HG03354 (cell line): ENCODE data around the gene S100A9.
A peak's percentile ranks its signal among the peaks of the same experiment; 100 is the strongest.
"Not testable (repeated sequence)": the region's sequence is repeated elsewhere in the genome, so short reads cannot be mapped to it uniquely, and the experiment has no call there.

ENCODE experiments used
- ATAC-seq: cut with Tn5 transposase; IDR thresholded peaks from one replicate; pipeline ENCODE4 v1.9.1; 2021; ENCODE audit warnings: mild to moderate bottlenecking; ENCODE audit not compliant: unreplicated experiment, poor library complexity, severe bottlenecking

Gene S100A9

DNA sequence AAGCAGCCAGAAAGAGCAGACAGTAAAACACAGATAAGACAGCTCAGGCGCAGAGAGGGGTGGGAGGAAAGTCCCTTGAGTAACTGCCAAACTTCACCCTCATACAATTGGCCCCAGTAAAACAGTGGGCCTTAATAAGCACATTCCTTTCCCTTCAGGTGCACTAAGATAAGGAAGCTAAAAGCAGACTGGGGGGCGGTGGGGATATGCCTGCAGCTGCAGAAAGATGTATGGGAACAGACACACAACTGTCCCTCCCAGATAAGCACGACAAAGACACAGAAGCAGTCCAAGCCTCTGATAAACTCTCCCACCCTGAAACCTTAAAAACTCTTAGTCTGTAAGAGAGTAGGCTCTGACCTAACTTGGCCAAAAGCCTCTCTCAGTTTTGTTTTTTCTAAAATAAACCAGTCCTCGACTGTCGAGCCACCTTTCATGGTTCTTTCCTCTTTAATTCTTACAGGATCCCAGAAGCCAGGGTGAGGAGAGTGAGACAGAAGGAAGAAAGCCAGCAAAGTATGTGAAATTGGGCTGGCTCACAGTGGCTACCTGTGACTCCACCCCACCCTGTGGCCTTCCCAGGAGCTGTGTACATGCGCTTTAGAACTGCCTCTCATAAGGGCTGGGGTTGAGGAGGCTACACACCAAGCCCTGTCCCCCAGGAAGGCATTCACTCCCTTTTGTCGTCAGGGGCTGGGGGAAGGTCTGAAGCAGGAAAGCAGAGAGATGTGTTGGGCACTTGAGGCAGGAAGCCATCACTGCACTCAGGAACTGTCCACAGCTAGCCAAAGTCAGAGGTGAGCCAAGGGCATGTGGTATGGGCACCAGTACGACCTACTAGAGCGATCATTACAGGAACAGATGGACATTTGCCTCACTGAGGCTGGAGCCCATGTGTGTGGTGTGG, 13.6 kb upstream of the S100A9 start:
- no peak for ATAC-seq

DNA sequence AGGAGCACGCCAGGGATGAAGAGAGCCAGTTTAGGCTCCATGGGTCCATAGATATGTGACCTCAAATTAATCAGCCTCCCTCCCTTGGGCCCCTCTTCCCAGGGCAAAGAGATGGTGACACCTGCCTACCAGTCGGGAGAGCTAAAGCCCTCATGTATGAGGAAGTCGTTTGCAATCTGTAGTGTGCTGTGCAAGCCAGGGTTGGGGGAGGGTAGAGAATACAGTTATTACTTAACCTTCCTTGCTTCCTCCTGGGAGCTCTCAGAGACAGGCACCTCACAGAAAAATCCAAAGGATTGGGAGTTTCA, 13.0 kb upstream of the S100A9 start:
- no peak for ATAC-seq

DNA sequence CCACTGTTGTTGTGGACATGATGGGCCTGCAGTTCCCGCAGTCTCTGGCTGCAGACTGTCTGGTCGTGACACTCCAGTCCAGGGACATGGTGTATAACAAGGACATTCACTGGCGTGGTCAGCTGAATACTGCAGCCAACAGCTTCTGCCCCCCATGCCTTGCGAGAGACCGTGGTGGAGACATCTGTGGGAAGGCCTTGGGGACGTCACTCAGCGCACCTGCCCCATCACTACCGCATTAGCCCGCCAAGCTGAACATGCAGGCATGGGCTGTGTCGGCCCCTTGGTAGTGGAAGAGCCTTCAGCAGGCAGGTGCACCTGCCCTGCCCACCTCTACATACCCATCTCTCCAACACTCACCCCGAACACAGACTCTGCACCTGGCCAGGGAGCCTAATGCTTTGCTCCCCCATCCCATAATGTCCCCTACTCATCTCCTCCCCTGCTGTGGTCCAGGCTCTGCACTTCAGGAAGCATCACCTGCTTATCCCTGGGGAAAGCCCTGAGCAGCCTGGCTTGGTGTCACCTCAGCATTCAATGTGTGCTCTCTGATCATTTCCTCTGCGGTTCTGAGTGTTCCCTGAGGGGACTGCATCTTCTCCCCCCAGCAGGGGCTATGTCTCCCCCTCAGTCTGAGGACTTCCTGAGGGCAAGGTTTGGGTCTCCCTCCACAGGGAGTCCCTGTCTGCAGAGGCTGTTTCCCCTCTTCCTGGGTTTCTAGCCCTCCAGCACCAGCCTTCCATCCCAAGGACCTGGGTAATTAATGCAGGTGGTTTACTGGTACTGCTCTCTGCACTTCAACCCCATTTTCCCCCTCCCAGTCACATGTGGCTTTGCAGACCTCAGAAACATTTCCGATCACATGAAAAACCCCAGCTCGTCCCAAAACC, 12.2 kb upstream of the S100A9 start:
- no peak for ATAC-seq

DNA sequence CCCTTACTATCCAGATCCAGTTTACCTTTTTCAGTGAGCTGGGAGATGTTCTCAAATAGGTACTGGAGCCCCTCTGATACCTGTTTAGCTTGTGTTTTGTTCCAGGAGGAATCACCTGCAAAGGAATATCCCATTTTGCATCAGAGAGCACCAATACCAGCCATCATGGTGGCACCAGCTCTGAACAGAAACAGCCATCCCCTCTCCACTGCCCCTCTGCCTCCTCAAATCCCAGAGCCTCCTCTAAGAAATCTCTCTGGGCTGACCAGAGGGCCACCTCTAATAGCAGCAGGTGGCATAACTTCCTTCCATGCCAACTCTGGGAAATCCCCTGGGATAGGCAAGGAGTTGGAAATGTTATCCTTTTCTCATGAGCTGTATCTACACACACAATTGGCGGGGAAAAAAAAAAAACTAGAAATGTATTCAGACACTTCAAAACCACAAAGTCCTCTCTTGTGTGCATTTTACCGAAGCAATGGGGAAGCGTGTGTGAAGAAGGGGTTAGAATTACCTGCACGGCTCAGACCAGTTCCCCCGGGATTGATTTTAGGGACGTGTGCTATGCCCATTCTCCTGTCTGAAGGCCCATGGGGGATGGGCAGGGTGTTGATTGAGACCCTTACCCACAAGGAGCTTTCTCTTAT, 11.5 kb upstream of the S100A9 start:
- no peak for ATAC-seq

DNA sequence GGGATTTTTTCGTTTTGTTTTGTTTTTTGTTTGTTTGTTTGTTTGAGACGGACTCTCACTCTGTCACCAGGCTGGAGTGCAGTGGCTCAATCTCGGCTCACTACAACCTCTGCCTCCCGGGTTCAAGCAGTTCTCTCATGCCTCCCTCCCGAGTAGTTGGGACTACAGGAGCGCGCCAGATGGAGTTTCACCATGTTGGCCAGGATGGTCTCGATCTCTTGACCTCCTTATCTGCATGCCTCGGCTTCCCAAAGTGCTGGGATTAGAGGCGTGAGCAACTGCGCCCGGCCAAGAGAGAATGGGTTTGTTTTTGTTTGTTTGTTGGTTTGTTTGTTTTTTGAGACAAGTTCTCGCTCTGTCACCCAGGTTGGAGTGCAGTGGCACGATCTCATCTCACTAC, 10.6 kb upstream of the S100A9 start:
- not testable (repeated sequence) for ATAC-seq

DNA sequence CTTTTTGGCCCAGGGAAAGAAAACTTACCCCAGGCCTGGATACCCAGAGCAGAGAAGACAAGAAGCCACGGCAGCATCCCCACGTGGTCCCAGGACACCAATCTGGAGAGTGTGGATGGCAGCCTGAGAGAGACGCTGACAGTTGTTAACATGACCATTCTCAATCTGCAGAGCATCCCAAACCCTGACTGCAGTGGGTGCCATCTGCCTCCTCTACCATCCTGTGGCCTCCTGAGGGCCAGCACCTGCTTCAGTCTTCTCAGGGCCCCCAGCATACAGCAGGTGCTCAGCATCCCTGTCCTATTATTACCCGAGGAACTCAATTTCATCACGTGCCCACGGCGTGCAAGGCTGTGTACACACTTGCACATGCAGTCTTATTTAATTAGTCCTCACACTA, 9.8 kb upstream of the S100A9 start:
- ATAC-seq = no peak

DNA sequence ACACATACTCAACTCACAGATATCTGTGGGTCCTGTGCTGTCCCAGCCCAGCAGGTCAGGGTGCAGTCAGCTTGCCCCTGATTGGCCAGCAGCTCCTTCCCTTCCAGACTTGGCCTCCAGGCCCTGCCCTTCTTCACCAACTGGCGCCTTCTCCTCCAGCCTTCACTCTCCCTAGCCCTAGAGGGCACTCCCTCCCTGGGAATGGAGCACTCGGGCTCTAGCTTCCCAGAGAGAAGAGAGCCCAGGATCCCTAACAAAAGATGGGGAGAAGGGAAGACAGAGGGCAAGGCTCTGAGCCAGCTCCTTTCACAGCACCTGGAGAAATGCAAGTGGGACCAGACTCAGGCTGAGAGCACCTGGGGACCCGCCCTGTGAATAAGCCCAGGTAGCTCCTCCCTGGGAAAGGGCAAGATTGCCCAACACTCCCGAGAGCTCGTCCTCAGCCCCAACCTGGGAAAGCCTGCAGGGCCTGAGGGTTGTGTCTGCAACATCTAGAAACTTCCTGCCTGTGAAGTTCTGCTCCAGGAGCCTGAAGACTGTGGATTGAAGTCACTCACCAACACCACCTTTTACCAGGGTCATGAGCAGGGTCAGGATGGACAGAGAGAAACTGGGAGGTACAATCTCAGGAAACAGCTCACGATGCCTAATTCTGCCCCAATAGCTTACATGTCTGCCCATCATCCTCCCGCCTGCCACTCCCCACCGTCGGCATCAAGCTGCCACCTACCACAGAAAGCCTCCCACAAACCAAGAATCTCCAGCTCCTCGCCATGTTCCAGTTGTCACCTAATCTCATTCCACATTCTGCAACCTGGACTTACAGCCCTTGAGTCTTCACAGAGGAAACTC, 8.9 kb upstream of the S100A9 start, which contains the start of gene PGLYRP4:
PGLYRP4 (minus strand) TSS at position 331 of the 852 bp plus-strand sequence. CDS start 909 bp downstream, outside the sequence.
- no peak for ATAC-seq

DNA sequence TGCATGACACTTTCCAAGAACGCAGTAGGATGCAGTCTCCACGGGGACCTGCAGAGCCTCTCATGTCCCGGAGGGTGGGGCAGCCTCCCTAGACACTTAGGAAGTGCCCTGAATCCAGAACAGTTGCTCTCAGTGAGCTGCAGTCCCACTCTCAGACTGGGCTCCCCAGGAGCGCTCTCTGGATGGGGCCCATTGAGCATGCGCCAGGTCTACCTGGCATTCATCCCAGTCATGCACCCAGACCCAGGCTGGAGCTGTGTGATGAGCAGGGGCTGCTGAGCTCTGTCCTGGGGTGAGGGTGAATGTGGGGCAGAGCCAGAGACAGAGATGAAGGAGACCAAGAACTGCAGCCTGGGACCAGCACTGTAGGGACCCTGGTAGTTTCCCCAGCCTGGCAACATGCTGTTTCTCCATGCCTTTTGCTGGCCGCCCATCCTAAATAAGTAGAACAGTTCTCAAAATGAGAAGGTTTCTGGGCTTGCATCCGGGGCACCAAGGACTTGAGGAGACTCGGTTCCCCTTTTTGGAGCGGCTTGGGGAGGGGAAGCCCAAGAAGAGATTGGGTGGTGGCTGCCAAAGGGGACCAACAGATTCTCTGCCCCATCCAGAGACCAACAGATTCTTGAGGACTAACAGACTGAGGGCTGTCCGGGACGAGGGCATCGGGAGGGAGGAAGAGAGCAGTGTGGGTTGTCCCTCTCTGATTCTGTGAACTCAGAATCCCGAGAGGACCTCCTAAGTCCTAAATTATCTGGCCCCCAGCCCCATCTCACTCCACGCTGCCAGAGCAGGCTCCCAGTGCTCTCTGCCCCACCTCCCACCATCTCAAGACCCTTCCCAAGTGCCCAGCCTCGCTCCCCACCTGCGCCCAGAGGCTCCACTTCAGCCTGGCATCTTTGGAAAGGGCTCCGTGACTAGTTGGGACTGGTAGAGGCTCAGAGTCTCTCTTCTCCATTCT, 8.0 kb upstream of the S100A9 start:
- no peak for ATAC-seq

DNA sequence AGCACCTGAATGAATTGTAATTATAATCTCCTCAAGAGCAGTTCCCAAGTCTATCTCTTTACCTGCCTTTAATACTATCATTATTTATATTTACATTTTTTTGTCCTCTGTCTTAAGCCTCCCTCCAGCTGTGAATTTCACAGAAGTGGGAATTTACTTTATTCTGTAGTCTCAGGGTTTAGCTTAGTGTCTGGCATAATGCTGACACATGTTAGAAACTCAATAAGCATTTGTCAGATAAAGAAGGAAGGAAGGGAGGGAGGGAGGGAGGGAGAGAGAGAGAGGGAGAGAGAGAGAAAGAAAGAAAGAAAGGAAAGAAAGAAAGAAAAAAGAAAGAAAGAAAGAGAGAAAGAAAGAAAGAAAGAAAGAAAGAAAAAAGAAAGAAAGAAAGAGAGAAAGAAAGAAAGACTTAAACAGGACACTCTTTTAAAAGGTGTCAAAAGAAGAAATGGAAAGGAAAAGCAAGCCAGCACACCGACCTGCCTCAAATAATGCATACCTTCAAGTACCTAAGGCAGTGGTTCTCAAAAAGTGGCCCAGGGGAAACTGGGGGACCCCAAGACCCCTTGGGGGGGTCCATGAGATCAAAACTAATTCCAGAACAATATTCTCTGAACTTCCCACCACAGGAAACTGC, 7.2 kb upstream of the S100A9 start:
- no peak for ATAC-seq

DNA sequence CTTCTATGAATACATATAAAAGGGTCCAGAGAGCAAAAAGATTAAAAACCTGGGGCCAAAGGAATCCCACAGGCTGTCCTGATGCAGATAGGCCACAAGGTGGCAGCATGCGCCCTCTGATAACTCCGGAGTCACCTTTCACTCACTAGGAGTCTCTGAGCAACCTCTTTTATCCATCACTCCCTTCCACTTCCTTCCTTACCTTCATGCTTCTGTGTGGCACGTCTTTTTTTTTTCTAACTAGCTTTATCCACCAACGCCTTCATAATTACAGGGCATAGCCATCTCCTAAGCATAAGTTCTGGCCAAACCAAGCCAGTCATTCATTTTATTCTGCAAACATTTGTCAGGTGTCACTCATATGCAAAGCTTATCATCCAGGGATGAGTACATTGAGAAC, 5.1 kb upstream of the S100A9 start:
- ATAC-seq = peak; percentile 59

DNA sequence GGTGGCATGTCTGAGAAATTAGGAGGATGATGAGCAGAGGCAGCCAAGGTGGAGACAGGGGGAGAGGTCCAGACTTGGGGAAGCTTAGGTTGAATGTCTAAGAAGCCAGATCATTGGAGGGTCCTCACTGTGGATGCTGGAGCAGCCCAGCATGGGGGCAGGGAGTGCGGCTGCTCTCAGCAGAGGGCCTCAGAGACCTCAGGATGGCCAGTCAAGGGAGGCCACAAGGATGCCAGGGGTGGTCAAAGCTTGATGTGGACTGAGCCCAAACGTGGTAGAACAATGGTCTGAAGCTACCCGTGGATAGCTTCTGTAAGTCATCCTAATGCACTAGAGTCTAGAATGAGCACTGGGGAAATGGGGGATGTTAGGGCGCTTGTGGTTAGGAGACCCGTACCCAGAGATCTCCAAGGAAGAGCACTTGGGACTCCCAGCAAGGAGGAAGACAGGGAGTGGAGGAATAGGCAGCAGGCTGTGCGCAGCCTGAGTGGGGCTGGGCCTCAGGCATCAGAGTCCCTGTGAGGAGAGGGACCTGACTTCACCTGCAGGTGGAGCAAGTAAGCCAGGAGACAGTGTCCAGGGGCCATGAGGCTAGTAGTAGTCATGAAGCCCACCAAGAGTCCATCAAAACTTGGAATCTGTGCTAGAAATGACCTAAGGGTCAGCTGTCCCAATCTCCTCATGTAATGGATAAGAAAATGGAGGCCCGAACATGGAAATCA, 4.3 kb upstream of the S100A9 start:
- no peak for ATAC-seq

DNA sequence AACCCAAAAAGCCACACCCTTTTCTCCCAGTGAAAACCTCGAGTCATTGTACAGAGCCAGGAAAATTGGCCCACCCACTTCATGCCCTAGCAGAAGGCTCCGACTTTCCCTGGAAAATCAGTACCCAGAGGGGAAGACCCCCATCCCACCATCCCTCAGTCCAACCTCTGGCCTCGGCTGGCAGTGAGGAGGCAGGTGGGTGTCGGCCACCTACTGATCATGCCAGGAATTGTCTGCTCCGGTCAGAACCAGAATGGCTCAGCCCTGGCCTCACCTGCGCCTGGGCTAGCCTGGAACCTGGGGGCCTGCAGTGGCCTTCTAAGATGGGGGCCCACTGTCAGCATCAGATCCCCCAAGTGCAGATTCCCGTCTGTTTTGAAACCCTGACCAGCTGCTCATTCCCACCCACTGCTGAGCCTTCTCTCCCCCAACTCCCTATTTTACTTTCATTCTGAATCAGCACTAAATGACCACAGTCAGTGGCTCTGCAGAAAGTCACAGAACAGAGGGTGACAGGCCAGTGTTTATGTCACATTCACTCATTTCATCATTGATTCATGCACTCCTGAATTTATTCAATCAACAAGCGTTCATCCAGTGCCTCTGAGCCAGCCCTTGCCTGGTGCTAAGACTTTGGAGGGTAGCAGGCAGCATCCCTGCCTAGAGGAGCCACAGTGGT, 3.0 kb upstream of the S100A9 start:
- no peak for ATAC-seq

DNA sequence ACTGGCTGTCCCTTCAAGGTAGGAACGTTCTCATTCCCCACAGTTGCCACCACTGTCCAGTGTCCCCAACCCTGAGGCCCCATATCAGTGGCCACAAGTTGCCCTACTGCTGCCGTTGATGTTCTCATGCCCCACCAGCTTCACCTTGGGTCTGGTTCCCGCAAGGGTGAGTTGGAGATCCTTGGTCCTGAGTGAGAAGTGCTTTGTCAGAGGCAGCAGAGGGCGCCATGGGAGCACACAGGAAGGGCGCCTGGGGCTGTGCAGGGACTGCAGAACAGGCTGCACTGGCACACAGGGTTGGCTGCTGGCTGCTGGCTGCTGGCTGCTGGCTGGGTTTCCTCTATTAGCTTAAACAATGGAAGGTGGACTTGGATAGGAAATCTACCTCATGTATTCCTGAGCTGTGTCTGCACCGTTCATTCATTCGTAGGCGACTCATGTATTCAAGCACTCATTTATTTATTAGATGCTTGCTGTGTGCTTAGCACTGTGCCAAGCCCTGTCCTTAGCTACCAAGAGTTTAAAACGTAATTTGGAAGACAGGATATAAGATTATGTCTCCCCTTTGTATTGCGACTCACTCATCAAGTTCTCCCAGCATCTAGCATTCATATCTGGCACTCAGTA, 2.1 kb upstream of the S100A9 start:
- ATAC-seq = peak; percentile 67

DNA sequence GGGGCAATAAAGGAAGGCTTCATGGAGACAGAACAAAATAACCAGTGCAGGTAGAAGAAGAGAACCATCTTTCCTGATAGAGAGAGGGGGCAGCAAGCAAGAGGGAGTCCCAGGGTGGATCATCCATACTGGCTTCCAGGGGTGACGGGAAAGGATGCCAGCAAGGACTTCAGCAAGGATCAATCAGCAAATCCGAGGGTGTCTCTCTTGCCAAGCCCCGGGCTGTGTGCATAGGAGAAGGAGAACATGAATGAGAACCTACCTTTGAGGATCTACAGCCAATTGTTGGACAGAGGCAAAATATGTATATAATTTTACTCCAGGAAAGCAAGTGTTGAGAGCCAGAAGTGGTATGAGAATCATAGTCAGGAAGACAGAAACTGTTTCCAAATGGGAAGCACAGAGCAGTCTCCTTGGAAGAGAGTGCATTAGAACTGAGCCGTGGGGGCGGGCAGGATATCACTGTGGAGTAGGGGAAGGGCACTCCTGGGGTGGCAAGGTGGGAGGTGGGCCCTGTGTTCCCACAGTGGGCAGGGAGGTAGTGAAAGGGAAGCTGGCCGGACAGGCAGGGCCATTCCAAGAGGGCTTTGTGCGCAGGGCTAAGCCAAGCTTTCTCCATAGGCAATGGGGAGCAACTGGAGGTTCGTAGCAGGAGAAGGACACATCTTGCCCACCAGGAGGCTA, 1.1 kb upstream of the S100A9 start:
- ATAC-seq = no peak

DNA sequence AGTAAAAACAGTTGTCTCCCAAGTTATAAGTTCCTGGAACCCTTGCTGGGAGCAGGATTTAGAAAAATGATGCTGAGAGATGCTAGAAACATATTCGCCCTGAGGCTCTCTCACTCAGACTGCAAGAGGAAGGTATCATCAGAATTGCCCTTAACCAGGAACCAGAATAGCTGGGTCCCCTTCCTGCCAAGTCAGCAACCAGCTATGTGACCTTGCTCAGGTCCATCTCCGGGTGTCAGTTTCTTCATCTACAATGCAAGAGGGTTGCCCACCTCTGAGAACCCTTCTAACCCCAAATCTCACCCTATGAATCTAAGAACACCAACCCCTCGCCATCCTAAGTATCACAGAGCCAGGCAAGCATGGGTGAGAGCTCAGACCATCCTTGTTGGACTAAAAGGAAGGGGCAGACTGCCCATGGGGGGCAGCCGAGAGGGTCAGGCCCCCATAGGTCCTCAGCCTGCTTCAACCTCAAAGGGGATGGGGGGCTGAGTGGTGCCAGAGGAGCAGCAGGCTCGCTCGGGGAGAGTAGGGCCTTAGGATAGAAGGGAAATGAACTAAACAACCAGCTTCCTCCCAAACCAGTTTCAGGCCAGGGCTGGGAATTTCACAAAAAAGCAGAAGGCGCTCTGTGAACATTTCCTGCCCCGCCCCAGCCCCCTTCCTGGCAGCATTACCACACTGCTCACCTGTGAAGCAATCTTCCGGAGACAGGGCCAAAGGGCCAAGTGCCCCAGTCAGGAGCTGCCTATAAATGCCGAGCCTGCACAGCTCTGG, 390 bp upstream of the S100A9 start:
- no peak for ATAC-seq
